Frontal cortex (tissue), 4 donors: ENCODE measurements around the gene LBH. TPM values are rescaled to one million over a fixed set of nuclear protein-coding genes. Genes with fewer than 3 reads are reported as not detected.
"Not testable (repeated sequence)": the region's sequence is repeated elsewhere in the genome, so short reads cannot be mapped to it uniquely, and the experiment has no call there.

Experiments
- DNase-seq, 2 donors: peaks; one replicate each; pipeline ENCODE4 v3.0.0; 2012; ENCODE audit warnings: low spot score in 2 of 2
- FAIRE-seq: peaks from 2 replicates; lab custom pipeline; 2012; peaks lifted over from hg19 to GRCh38; lab: Jason Lieb, UNC
- total RNA-seq: library from RNA; depleted of rRNA; stranded (reverse); fragments of >200 nt; gene quantifications from one replicate; pipeline ENCODE4 v1.2.3, GENCODE V29; 2014
- donor health status: control.
- donor health status: control.
- donor health status: control.

Gene LBH
- total RNA-seq, 1 donor from 2014 or later, result 68.9 TPM

DNA sequence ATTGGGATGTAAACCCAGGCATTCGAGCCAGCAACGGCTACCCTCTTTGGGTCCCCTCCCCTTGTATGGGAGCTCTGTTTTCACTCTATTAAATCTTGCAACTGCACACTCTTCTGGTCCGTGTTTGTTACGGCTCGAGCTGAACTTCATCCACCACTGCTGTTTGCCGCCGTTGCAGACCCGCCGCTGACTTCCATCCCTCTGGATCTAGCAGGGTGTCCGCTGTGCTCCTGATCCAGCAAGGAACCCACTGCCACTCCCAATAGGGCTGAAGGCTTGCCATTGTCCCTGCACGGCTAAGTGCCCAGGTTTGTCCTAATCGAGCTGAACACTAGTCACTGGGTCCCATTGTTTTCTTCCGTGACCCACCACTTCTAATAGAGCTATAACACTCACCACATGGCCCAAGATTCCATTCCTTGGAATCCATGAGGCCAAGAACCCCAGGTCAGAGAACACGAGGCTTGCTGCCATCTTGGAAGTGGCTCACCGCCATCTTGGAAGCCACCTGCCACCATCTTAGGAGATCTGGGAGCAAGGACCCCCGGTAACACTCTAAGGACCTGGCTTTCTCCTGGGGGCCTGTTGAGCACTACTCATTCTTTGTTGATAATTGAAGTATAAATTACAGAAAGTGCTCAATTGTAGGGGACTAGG, 37.9 kb downstream of the LBH start:
- FAIRE-seq, DNase-seq: not testable (repeated sequence)

DNA sequence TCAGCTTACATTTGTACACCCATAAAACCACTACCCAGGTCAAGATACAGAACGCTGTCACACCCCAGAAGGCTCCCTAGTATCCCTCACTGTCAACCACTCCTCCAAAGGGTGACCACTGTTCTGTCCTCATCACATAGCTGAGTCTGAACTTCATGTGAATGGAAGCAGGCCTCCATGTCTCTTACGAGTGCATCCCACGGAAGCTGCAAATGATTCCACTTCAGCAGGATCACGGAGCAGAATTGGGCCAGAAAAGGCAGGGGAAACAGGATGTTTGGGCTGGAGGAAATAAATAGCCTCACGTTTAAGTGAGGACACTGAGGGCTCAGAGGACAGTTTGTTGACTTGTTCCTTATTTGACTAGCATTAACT, 38.4 kb downstream of the LBH start:
- FAIRE-seq (no peak), DNase-seq (no peak)

DNA sequence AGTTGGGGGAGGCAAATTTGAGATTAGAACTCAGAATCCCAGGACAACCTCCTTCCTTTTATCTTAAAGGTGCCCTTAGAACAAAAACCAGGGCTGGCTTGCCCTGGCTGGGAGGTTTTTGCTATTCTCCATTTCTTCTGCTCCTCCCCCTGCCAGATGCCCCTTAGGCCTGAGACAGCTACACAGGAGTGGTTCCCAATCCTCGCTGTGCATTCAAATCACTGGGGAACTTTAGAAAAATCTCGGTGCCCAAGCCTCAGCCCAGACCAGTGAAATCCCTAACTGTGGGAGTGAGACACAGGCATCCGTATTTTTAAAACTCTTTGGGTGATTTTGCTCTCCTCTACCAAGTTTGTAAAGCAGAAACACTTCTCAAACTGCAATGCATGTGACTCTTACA, 38.8 kb downstream of the LBH start:
- no peak for DNase-seq
- no peak for FAIRE-seq

DNA sequence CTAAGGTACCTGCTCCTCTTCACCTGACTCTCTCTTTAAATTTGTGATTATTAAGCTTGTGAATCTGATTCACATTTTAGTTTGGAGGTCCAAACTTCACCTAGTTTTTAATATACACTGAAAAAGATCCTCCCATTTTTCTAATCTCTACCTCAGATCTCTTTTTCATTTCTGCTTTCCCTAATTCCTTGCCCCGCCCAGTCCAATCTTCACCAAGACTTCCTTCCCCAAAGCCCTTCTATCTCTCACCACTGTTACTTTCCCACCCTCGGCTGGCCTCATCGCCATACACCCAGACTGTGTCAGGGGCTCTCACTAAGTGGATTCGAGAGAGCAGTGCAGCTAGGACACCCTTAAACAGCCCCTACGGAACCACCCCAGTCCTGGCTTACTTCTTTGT, 40.0 kb downstream of the LBH start:
- no peak for DNase-seq
- no peak for FAIRE-seq

DNA sequence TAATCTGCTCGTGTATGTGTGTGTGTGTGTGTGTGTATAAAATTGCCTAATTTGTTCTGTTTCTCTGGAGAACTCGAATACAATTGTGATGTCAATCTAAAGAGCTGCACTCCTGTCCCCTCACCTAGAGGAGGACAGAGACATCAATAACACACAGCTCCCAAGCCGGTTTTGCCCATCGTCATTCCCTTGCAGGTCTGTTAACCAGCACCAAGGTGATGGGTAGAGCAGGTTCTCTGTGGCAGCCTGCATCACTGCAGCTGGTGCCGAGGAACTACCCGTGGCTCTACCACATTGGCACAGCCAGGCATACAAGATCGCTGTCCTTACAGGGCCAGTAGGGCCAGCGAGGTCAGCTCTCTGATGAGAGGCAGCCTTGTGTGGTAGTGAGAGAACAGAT, 41.0 kb downstream of the LBH start:
- FAIRE-seq (no peak), DNase-seq (no peak)

DNA sequence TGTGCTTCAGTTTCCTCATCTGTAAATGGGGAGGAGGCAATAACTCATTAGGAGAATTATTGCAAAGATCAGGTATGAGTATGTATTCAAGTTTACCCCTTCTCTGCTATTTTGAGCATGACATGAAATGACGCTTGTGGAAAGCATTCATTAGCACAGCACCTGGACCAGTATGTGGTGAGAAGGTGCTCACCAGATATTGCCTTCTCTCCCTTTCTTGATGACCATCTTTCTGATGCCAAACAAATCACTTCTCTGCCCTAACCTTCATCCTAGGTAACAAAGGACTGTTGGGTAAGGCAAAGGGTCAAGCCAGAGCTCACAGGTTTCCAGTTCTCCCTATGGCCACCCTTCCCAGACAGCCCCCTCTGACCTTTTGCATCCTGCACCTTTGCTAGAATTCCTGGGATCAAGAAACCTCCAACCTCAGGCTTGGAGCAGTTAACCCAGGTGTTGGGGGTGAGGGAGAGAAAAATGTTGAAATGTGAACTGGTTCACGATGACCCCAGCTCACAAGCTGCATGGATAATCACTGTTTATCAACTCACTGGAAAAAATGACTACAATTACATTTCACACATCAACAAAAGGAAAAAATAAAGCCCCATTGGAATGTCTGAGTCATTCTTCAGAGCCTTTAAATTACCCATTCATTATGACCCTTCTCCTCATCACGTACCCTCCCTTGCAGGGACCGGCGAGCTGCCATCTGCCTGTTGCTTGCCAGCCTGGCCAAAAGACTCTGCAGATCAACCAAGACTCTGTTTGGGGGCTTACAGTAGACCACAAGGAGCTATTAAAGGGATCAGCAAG, 41.6 kb downstream of the LBH start:
- no peak for FAIRE-seq
- DNase-seq, result no peak

DNA sequence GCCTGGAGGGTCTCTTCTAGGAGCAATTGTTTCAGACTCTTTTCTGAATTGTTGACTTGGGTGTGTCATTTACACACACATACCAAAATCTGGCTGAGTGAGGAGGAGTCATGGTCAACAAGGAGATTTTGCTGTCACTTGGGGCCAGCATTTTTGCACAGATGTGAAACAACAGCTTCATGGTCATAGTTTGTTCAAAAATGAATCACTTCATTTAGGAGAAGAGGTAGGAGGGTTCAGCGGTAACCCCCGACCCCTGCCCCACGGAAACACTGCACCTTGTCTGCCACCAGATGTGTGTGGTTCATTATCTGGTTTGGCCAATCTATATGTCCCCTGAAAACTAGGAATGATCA, 42.2 kb downstream of the LBH start:
- DNase-seq (no peak), FAIRE-seq (no peak)

DNA sequence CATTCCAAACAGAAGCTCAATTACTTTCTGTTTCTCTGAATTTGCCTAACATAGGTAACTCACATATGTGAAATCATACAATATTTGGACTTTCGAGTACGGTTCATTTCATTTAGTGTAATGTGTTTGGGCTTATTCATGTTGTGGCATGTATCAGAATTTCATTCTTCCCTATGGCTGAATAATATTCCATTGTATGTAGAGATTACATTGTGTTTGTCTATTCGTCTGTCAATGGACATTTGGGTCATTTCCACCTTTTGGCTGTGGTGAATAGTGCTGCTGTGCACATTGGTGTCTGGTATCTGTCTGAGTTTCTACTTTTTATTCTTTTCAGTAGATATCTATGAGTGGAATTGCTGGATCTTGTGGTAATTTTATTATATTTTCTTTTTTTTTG, 43.9 kb downstream of the LBH start:
- DNase-seq (no peak), FAIRE-seq (no peak)

DNA sequence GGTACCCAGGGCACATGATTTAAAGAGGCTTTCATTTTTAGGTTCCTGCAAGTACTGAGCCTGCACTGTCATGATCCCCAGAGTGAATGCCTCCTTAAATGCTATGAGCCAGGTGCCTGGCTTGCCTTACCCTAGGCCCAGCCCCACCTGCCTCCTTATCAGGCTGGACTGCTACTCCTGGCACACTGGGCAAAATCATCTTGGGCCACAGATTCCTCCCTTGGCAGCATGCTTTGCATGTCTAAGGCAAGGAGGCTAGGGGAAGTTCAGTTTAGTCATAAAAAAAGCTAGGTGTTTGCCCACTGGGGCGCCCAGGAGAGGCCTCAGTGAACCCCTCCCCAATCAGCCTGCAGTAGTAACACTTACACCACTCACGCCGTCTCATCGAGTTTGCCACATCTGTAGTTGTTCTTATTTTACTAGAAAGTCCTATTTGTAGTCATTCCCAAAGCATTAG, 45.1 kb downstream of the LBH start:
- FAIRE-seq, result no peak

DNA sequence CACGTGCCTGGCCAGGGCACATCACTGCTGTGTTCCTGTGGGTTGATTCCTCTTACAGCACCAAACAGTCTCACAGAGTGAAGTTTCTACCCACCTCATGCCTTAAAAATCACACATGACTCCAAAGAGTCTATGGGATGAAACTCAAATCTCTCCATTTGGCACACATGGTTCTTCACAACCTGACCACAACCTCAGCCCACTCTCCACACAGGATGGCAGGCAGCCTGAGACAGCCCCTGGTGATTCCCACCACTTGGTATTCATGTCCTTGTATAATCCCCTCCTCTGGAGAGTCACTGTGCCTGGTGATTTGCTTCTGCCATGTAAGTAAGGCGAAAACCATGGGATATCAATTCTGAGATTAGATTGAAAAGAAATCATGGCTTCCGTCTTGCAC, 46.2 kb downstream of the LBH start:
- FAIRE-seq, result no peak
- DNase-seq, result no peak

More for the DNA sequence above, 45.1 kb downstream of the LBH start:
- DNase-seq, result no peak

DNA sequence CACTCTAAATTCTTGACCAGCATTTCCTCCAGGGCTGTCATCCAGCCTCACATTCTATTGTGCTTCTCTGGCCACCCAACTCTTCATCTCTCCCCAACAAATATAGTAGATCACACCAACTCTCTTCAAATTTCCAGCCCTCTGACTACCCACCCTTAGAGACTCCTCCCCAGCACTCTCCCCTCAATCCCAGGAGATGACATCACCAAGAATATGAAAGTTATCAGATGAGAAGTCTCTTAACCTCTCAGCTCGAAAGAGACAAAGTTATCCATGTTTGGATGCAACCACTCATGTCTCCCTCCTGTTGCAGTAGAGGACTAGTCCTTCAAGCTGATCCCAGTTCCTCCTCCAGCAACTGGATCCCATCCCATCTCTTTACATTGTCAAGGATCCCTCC, 47.1 kb downstream of the LBH start:
- FAIRE-seq (no peak), DNase-seq (no peak)

DNA sequence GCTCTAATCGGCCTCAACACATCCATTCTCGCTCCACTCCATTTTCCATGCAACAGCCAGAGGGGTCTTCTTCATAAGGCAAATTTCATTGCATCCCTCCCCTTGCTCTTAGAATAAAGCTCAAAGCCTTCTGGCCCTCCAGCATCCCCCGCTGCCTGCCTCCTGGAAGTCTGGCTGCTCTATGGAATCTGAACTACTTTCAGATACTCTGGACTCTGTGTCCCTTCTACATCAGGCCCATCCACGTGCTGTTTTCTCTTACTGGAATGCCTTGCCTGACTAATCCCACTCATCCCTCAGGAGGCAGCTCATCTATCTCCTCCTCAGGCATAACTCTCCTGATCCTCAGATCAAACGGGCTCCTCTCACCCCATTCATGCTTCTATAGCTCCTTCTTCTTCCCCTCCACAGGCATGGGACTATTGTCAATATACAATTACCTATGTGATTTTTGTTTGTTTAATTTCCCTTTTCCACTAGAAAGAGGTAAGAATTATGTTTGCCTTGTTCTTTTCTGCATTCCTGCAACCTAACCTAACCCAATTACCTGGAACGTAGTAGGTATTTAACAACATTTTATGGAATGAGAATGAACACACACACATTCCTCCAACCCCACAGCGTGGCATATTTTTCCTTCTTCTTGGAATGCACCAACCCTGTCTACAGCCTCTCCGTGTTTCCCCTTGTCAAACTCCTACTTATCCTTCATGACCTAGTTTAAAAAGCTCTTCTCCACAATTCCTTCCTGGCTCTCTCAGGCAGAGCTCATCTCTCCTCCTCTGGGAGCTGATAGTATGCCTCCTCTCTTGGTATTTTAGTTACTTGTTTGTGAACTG, 49.5 kb downstream of the LBH start:
- DNase-seq (no peak), FAIRE-seq (no peak)

DNA sequence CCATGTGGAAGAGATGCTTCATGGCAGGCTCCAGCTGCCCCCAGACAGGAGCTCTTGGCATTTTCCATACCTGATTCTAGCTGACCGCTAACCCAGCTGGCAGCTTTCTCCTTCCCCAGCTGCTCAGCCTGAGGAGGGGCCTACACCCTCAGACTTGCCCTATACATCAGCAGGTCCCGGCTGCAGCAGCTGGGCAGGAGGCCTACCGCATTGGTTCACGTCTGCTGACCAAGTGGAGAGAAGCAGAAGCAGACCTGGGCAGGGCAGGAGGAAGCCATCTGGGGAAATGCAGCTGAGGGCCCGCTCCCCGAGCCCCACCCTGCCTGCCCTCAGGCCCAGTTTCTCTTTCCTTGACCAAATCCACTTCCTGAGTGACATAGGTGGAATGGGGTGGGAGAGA, 50.7 kb downstream of the LBH start:
- FAIRE-seq (no peak), DNase-seq (no peak)

DNA sequence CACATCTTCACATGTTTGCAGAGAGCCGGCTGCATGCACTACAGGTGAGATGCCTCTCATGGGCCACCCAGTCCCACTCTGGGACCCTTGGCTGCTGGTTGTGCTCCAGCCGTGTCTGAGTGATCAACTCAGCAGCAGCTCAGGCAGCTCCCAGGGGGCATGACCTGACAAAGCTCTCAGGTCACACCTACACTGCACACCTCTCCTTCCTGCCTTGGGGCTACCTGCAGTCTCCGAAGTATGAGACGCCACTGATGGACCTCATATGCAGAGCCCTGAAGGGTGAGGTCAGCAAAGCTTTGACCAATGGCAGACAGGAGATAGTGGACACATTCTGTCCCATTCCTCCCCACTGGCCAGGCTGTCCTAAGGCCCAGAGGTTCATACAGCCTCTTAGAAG, 51.4 kb downstream of the LBH start:
- DNase-seq, result no peak
- FAIRE-seq, result no peak

DNA sequence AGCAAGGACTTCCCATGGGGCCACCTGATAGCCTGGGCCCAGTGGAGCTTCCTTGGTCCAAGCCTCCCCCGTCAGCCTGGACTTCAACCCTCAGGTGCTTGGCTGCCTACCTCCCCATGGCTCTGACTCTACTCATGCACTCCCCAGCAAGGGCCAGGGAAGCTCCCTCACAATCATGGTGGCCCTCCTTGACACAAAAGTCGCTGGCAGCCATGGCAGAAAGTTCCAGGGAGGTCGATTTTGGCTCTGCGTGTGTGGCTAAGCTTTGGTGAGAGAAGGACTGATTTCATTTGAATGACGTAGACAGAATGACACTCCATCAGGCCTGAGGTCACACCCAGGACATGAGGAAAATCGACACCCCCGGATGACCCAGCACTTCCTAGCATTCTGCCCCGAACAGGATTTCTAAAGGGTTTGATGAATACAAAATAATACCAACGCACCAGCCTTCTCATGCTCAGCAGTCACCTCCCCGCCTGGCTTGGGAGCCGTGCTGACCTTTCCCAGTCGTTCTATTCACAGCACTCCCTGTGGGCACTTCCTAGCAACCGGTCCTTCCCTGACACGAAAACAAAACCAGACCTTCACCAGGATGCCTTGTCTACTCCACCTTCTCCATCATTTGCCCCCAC, 52.7 kb downstream of the LBH start:
- FAIRE-seq (no peak), DNase-seq (no peak)

DNA sequence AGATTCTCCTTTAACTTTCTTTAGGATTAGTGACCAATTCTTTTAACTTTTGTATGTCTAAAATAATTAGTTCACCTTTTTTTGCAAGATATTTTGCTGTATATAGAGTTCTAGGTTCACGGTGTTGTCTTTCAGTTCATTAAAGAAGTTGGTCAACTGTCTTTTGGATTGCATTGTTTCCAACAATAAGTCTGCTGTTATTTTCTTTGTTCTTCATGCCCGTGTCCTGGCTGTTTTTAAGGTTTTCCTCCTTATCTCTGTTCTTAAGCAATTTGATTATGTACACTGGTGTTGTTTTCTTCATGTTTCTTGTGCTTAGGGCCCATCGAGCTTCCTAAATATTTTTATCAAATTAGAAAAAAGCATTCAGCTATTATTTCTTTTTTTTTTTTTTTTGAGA, 54.4 kb downstream of the LBH start:
- FAIRE-seq (no peak), DNase-seq (no peak)

DNA sequence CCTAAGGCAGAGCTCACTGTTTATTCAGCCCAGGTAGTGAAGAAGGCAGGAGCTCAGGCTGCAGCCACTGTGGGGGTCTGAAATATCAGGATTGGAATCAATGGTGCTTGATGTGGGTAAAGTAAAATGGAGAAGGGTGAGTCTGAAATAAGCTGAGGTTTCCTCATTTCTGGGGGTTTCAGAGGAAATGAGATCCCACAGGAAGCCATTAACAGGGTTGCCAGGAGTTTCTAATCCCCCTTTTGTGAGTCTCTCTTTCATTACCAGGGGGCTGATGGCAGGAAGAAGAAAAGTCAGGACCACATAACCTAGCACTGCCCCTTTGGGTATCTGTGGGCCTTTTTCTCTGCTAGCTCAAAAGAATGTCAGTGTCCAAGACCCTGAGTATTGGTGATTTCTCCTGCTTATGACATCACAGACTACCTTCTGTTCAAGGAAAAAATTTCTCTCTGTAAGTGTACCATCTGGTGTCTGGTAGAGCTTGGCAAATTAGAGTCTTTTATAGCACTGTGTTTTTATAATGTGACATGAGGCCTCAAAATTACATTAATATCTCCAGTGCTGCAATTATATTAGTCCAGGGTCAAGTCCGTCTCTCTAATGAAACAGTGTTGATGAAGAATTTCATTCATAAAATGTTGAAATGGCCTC, 56.0 kb downstream of the LBH start:
- FAIRE-seq (no peak), DNase-seq (no peak)

DNA sequence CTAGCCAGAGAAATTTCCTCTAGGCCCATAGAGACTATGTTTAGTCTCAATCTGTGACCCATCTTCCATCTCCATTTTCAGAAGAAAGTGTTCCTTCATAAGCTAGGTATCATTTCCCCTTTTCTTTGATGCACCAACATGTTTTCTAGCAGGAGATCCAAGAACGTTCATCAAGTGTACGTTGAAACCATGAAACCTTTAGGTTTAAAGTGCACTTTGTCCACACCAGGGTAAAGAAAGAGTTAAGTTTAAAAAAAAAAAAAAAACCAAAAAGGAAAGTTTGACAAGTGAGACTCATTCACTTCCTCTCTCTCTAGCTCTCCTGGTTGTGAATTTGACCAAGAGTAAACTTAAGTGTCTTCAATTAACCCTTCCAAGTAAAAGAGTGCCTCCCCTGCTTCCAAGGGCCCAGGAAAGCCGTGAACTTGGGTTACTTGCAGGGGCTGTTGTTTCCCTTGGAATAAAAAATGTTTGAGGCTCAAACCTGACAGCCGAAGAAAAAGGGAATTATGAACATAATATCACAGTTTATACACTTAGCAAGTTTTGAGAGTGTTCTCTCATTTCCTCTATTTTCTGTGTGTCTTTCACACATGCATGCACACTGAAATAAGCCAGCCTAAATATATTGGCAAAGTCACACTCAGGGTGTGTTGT, 56.7 kb downstream of the LBH start:
- FAIRE-seq, result no peak
- no peak for DNase-seq

DNA sequence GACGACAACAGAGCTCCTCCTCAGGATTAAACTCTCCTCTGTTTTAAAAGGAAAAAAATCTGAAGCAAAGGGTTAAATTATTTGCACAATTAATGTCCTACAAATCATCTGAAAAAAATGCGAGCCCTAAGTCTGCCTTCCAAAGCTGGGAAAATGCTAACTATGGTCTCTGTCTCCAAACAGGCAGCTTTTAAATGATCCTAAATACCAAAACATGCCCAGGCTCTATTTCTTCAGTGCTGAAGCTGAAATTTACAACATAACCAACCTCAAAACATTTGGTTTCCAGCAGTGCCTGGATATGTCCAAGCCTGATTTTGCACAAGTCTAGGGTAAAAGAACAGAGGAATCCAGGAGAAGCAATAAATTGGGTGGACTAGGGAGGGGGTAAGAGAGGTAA, 57.2 kb downstream of the LBH start:
- no peak for FAIRE-seq

More for the DNA sequence above, 57.2 kb downstream of the LBH start:
- no peak for DNase-seq
